ENCODE data around the gene BMPR1A.

- TF ChIP-seq REST (IDR thresholded peaks at IDR 0.05; ENCODE audit: insufficient read depth in 1 of 2, low read depth in 2 of 2, low read length in 2 of 2) = no peak
- no peak for TF ChIP-seq POLR2AphosphoS5 (IDR thresholded peaks at IDR 0.05; ENCODE audit: low read depth, low read length)
- TF ChIP-seq FOXP2 (optimal IDR thresholded peaks at IDR 0.05; ENCODE audit: borderline replicate concordance, extremely low read depth, extremely low read length, insufficient read depth) = no peak
Measured at GRCh38 chr10:86958116-86958900, 201.9 kb downstream of the BMPR1A start, which contains the start of gene SNCG.
